WERI-Rb-1 (cell line): Measurements from ENCODE around the gene UBL4A.

Experiments
- DNase-seq: peaks from one replicate; pipeline ENCODE4 v3.0.0-alpha.2; 2020
- H3K27ac ChIP-seq: fragments of 250-450 bp; sonication (Bioruptor Pico); 2 replicates; pipeline ENCODE4 v1.5.1; 2020; ENCODE audit warnings: mild to moderate bottlenecking, moderate library complexity
- H3K27me3 ChIP-seq: fragments of 250-450 bp; sonication (Bioruptor Pico); 2 replicates; pipeline ENCODE4 v1.5.1; 2021; ENCODE audit warnings: mild to moderate bottlenecking, low read depth, moderate library complexity; ENCODE audit not compliant: insufficient read depth, severe bottlenecking
- H3K36me3 ChIP-seq: fragments of 250-450 bp; sonication (Bioruptor Pico); 2 replicates; pipeline ENCODE4 v1.5.1; 2020; ENCODE audit warnings: mild to moderate bottlenecking, moderate library complexity
- H3K4me3 ChIP-seq: 2 replicates; pipeline ENCODE4 v1.5.1; 2011; ENCODE audit warnings: low read depth, mild to moderate bottlenecking, control low read depth, low read length
- H3K9me3 ChIP-seq: fragments of 250-450 bp; sonication (Bioruptor Pico); 2 replicates; pipeline ENCODE4 v1.5.1; 2021; ENCODE audit warnings: mild to moderate bottlenecking, moderate library complexity; ENCODE audit not compliant: severe bottlenecking
- TF ChIP-seq, protein P1 (sequence below): IDR thresholded peaks from 2 replicates; pipeline ENCODE4 v1.5.1; 2011; ENCODE audit warnings: low read depth, mild to moderate bottlenecking, control low read depth, inconsistent platforms, low read length

UBL4A gene

DNA sequence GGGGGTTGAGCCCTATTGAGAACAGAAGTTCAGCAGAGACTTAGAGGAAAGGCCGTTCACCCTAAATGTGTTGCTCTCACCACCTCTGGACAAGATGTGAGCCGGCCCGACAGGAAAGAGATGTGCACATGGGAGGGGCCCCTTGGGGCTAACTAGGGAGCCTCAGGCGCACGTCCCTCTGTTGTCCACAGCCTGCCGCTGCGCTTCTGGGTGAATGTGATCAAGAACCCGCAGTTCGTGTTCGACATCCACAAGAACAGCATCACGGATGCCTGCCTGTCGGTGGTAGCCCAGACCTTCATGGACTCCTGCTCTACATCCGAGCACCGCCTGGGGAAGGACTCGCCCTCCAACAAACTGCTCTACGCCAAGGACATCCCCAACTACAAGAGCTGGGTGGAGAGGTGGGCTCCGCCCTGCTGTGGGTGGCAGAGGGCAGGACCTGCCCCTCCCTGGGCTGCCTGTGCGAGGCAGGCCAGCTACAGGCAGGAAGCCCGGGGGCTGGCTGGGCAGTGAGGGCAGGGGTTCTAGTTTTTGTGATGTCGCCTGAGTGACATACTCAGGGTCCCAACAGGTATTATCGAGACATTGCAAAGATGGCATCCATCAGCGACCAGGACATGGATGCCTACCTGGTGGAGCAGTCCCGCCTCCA lies 15.4 kb downstream of the UBL4A start:
- TF ChIP-seq, protein P1, sequence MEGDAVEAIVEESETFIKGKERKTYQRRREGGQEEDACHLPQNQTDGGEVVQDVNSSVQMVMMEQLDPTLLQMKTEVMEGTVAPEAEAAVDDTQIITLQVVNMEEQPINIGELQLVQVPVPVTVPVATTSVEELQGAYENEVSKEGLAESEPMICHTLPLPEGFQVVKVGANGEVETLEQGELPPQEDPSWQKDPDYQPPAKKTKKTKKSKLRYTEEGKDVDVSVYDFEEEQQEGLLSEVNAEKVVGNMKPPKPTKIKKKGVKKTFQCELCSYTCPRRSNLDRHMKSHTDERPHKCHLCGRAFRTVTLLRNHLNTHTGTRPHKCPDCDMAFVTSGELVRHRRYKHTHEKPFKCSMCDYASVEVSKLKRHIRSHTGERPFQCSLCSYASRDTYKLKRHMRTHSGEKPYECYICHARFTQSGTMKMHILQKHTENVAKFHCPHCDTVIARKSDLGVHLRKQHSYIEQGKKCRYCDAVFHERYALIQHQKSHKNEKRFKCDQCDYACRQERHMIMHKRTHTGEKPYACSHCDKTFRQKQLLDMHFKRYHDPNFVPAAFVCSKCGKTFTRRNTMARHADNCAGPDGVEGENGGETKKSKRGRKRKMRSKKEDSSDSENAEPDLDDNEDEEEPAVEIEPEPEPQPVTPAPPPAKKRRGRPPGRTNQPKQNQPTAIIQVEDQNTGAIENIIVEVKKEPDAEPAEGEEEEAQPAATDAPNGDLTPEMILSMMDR: no peak
- DNase-seq: no peak
- peaks cover 69% of the 10 kb centered on the region for H3K36me3 ChIP-seq
- no peaks in the 10 kb centered on the region for H3K9me3 ChIP-seq
- no peak overlapping the region for H3K27ac ChIP-seq
- H3K4me3 ChIP-seq: no peak overlapping the region
- peaks cover 21% of the 10 kb centered on the region for H3K27me3 ChIP-seq

DNA sequence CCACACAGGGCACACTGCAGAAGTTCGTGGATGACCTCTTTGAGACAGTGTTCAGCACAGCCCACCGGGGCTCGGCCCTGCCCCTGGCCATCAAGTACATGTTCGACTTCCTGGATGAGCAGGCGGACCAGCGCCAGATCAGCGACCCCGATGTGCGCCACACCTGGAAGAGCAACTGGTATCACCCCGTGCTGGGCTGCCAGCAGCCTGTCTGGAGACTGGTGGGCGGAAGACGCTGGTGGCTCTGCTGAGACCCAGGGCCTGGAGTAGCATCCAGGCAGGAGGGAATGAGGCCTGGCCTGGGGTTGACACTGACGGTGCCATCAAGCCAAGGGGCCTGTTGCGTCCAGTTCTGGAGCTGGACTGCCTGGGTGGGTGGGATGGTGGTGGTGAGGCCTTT lies 16.0 kb downstream of the UBL4A start:
- no peak for DNase-seq
- no peak overlapping the region for H3K4me3 ChIP-seq
- H3K36me3 ChIP-seq: peaks cover 70% of the 10 kb centered on the region
- H3K27ac ChIP-seq: no peak overlapping the region
- H3K9me3 ChIP-seq: no peaks in the 10 kb centered on the region
- TF ChIP-seq, protein P1: no peak
- H3K27me3 ChIP-seq: peaks cover 26% of the 10 kb centered on the region

DNA sequence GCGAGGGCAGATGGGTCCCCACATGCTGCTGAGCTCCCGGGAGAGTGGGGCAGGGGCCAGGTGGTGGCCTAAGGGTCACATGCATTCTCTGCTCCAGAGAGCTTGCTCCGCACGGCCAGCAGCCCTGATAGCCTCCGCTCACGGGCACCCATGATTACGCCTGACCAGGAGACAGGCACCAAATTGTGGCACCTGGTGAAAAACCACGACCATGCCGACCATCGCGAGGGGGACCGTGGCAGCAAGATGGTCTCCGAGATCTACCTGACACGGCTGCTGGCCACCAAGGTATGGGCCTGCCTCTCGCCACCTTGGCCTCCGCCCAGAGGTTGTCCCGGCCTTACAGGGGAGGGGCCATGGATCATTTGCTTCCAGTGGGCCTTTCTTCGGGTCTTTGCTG lies 16.5 kb downstream of the UBL4A start:
- no peak for DNase-seq
- H3K4me3 ChIP-seq: no peak overlapping the region
- TF ChIP-seq, protein P1: no peak
- no peak overlapping the region for H3K27ac ChIP-seq
- H3K27me3 ChIP-seq: peaks cover 28% of the 10 kb centered on the region
- H3K9me3 ChIP-seq: no peaks in the 10 kb centered on the region
- peaks cover 74% of the 10 kb centered on the region for H3K36me3 ChIP-seq

DNA sequence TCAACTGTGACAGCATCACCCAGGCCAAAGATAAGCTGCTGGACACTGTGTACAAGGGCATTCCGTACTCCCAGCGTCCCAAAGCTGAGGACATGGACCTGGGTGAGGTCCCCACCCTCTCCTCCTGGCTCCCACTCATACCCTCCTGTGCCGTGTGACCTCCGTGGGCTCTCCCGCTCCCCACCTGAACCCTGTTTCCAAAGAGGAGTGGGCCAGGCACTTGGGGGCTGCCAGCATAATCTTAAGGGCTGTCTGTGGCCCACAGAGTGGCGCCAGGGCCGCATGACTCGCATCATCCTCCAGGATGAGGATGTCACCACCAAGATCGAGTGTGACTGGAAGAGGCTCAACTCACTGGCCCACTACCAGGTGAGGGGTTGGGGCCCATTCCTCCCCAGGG lies 17.3 kb downstream of the UBL4A start:
- no peak for DNase-seq
- peaks cover 81% of the 10 kb centered on the region for H3K36me3 ChIP-seq
- no peak overlapping the region for H3K27ac ChIP-seq
- no peaks in the 10 kb centered on the region for H3K9me3 ChIP-seq
- TF ChIP-seq, protein P1: no peak
- H3K4me3 ChIP-seq: no peak overlapping the region
- H3K27me3 ChIP-seq: peaks cover 36% of the 10 kb centered on the region

DNA sequence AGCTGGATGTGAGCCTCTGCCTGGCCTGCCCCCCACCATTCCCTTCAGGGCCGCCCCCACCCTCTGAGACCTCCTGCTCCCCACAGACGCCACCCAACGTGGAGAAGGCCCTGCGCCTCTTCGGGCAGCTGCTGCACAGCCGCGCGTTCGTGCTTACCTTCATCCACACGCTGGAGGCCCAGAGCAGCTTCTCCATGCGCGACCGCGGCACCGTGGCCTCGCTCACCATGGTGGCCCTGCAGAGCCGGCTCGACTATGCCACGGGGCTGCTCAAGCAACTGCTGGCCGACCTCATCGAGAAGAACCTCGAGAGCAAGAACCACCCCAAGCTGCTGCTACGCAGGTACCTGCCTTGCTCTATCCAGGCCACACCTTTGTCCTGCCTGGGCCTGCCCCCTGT lies 18.2 kb downstream of the UBL4A start:
- Histone ChIP-seq H3K27ac (no peak overlapping the region), H3K27me3 (peaks cover 38% of the 10 kb centered on the region), H3K9me3 (no peaks in the 10 kb centered on the region), H3K36me3 (peaks cover 82% of the 10 kb centered on the region), H3K4me3 (no peak overlapping the region)
- TF ChIP-seq, protein P1: no peak
- DNase-seq: no peak

DNA sequence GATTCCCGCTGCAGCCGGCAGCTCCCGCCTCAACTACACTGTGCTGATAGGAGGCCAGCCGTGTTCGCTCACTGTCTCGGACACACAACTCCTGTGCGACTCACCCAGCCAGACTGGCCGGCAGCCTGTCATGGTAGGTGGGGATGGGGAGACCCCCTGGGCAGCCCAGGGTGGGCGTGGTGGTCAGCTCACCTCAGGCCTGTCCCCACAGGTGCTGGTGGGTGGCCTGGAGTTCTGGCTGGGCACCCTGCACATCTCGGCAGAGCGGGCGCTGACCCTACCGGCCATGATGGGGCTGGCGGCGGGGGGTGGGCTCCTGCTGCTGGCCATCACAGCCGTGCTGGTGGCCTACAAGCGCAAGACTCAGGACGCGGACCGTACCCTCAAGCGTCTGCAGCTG lies 18.9 kb downstream of the UBL4A start:
- peaks cover 38% of the 10 kb centered on the region for H3K27me3 ChIP-seq
- no peak for DNase-seq
- TF ChIP-seq, protein P1: no peak
- H3K36me3 ChIP-seq: peaks cover 87% of the 10 kb centered on the region
- no peaks in the 10 kb centered on the region for H3K9me3 ChIP-seq
- H3K4me3 ChIP-seq: no peak overlapping the region
- H3K27ac ChIP-seq: no peak overlapping the region
